HepG2 (cell line): ENCODE data around the gene COL13A1. TPM values are rescaled to one million over a fixed set of nuclear protein-coding genes. Genes with fewer than 3 reads are reported as not detected.

Experiments
- ATAC-seq: fragments of 200-7000 bp; cut with Tn5 transposase; 3 replicates; pipeline ENCODE4 v1.9.1; 2020; ENCODE audit warnings: mild to moderate bottlenecking, moderate library complexity
- BruUV-seq: library from RNA; stranded (reverse); fragments of 400-500 nt; replicated peaks from 2 replicates; lab custom pipeline; 2021; lab: Mats Ljungman, UMichigan
- CTCF ChIA-PET: fragments of 300-600 bp; formaldehyde crosslinking; extraction: SDS; loops from one replicate; lab custom pipeline; 2021; ENCODE audit warnings: low total read pairs, inconsistent platforms, low intra/inter-chr PET ratio; lab: Yijun Ruan, JAX
- POLR2A ChIA-PET: fragments of 350-600 bp; sonication (Branson Sonifier 250); formaldehyde crosslinking; loops from one replicate; lab custom pipeline; 2020; ENCODE audit warnings: antibody characterized with exemption, inconsistent platforms; lab: Yijun Ruan, JAX
- DNase-seq: peaks from one replicate; pipeline ENCODE4 v3.0.0-alpha.2; 2015; ENCODE audit warnings: low spot score
- FAIRE-seq: peaks from 3 replicates; lab custom pipeline; 2011; peaks lifted over from hg19 to GRCh38; lab: Jason Lieb, UNC
- H2AFZ ChIP-seq: one replicate; pipeline ENCODE4 v1.6.1; 2011; ENCODE audit warnings: low read length, inconsistent platforms
- H3K27ac ChIP-seq: fragments of 300-600 bp; 3 replicates; pipeline ENCODE4 v1.8.0; 2011; ENCODE audit warnings: mixed run types, mild to moderate bottlenecking, mixed read lengths, low read length, inconsistent platforms; ENCODE audit not compliant: insufficient read depth; ENCODE audit errors: extremely low read length
- H3K27me3 ChIP-seq, 2 experiments: fragments of 200-600 bp in 1 of 2; 2 replicates in 1 of 2; 3 replicates in 1 of 2; pipeline versions ENCODE4 v1.6.0 to v1.8.0; 2011; ENCODE audit warnings: low read length in 2 of 2, mild to moderate bottlenecking in 2 of 2, moderate library complexity in 2 of 2, inconsistent platforms in 1 of 2; ENCODE audit not compliant: insufficient read depth in 2 of 2, control insufficient read depth in 1 of 2
- H3K36me3 ChIP-seq, 2 experiments: fragments of 200-600 bp in 1 of 2; replicated peaks in 1 of 2; 2 replicates in 1 of 2; 3 replicates in 1 of 2; pipeline versions ENCODE4 v1.5.1 to v1.8.0; 2011; ENCODE audit warnings: low read length in 2 of 2, inconsistent platforms in 1 of 2; ENCODE audit not compliant: insufficient read depth in 2 of 2, control insufficient read depth in 1 of 2
- H3K4me1 ChIP-seq: 2 replicates; pipeline ENCODE4 v1.5.1; 2012; ENCODE audit warnings: low read length, inconsistent platforms; ENCODE audit not compliant: insufficient read depth
- H3K4me2 ChIP-seq: 2 replicates; pipeline ENCODE4 v1.6.0; 2011; ENCODE audit warnings: low read depth, low read length, inconsistent platforms
- H3K4me3 ChIP-seq, 3 experiments: fragments of 200-600 bp in 1 of 3; sonication (generic), shearing (Covaris generic) in 1 of 3; replicated peaks in 1 of 3; 2 replicates each; pipeline ENCODE4 v1.5.1; 2011 to 2016; ENCODE audit warnings: low read length in 3 of 3, inconsistent platforms in 2 of 3, low read depth in 2 of 3, mild to moderate bottlenecking in 2 of 3, control low read depth in 1 of 3, mixed read lengths in 1 of 3; ENCODE audit not compliant: insufficient read depth in 1 of 3
- H3K79me2 ChIP-seq: one replicate; pipeline ENCODE4 v1.6.1; 2011; ENCODE audit warnings: low read length, inconsistent platforms; ENCODE audit not compliant: insufficient read depth
- H3K9ac ChIP-seq: 2 replicates; pipeline ENCODE4 v1.6.0; 2011; ENCODE audit warnings: mild to moderate bottlenecking, low read depth, low read length, inconsistent platforms; ENCODE audit not compliant: insufficient read depth
- H3K9me3 ChIP-seq: 2 replicates; pipeline ENCODE4 v1.5.1; 2012; ENCODE audit warnings: mild to moderate bottlenecking, low read length
- H4K20me1 ChIP-seq: 2 replicates; pipeline ENCODE4 v1.6.0; 2011; ENCODE audit warnings: inconsistent platforms, mild to moderate bottlenecking, low read length, moderate library complexity; ENCODE audit not compliant: insufficient read depth
- CREM ChIP-seq, 2 experiments: sonication (generic) in 1 of 2; formaldehyde crosslinking in 1 of 2; IDR thresholded peaks; 2 replicates each; pipeline versions ENCODE4 v1.4.0 to v1.6.1; 2016 to 2020; ENCODE audit warnings: antibody characterized with exemption in 1 of 2, mild to moderate bottlenecking in 1 of 2, missing genetic modification reagents in 1 of 2
- DZIP1 ChIP-seq: sonication (generic); formaldehyde crosslinking; IDR thresholded peaks from 2 replicates; pipeline ENCODE4 v1.5.0; 2020; ENCODE audit warnings: mild to moderate bottlenecking, missing genetic modification reagents
- ELF4 ChIP-seq: sonication (generic); formaldehyde crosslinking; IDR thresholded peaks from 2 replicates; pipeline ENCODE4 v1.5.0; 2020; ENCODE audit warnings: missing genetic modification reagents, mild to moderate bottlenecking, moderate library complexity, borderline replicate concordance
- HOXA3 ChIP-seq: sonication (generic); formaldehyde crosslinking; IDR thresholded peaks from 2 replicates; pipeline ENCODE4 v1.5.0; 2020; ENCODE audit warnings: missing genetic modification reagents
- MIXL1 ChIP-seq: IDR thresholded peaks from 2 replicates; pipeline ENCODE4 v1.6.1; 2016
- PLRG1 ChIP-seq: fragments of 450-650 bp; conservative IDR thresholded peaks from 2 replicates; pipeline ENCODE4 v1.6.1; 2016
- PLSCR1 ChIP-seq: sonication (generic); formaldehyde crosslinking; IDR thresholded peaks from 2 replicates; pipeline ENCODE4 v1.5.0; 2020; ENCODE audit warnings: missing genetic modification reagents, mild to moderate bottlenecking, borderline replicate concordance
- ZNF446 ChIP-seq: sonication (generic); formaldehyde crosslinking; IDR thresholded peaks from 2 replicates; pipeline ENCODE4 v1.5.0; 2020; ENCODE audit warnings: mild to moderate bottlenecking, missing genetic modification reagents
- ZNF569 ChIP-seq: sonication (generic); formaldehyde crosslinking; IDR thresholded peaks from 2 replicates; pipeline ENCODE4 v1.5.0; 2020; ENCODE audit warnings: mild to moderate bottlenecking, missing genetic modification reagents, moderate library complexity, borderline replicate concordance
- ZNF703 ChIP-seq: sonication (generic); formaldehyde crosslinking; IDR thresholded peaks from 2 replicates; pipeline ENCODE4 v1.5.1; 2020; ENCODE audit warnings: missing genetic modification reagents, mild to moderate bottlenecking, moderate library complexity, borderline replicate concordance
- ZNF790 ChIP-seq: sonication (generic); formaldehyde crosslinking; IDR thresholded peaks from 2 replicates; pipeline ENCODE4 v1.8.0; 2022; ENCODE audit warnings: missing genetic modification reagents, mild to moderate bottlenecking, borderline replicate concordance
- ZSCAN22 ChIP-seq: sonication (generic); formaldehyde crosslinking; IDR thresholded peaks from 2 replicates; pipeline ENCODE4 v1.4.0; 2020; ENCODE audit warnings: mild to moderate bottlenecking, missing genetic modification reagents
- in situ Hi-C: cut with HindIII; loops from 2 replicates; pipeline ENCODE4 v1.10.0; 2017; ENCODE audit warnings: low pct_unique_long_range_greater_than_20kb; ENCODE audit not compliant: extremely low pct_ligation_motif_present
- intact Hi-C: fragments of 100-400 bp; cut with micrococcal nuclease; formaldehyde crosslinking; loops from one replicate; pipeline ENCODE4 v1.10.0; 2022; ENCODE audit not compliant: unreplicated experiment
- polyA plus RNA-seq, 8 experiments: library from polyadenylated mRNA; depleted of rRNA in 3 of 8; stranded (reverse) in 7 of 8; unstranded in 1 of 8; fragments of >200 nt; fragmentation: Illumina TruSeq in 4 of 8; extraction: Trizol in 4 of 8; gene quantifications; 2 replicates each; pipeline versions ENCODE4 v1.2.1 to v1.2.3, GENCODE V29; 2011 to 2016; ENCODE audit warnings: low read depth in 4 of 8, missing spikeins in 1 of 8, mixed read lengths in 1 of 8; ENCODE audit not compliant: insufficient read depth in 1 of 8
- total RNA-seq, 5 experiments: library from RNA; depleted of rRNA; stranded (reverse); fragments of >200 nt; fragmentation: Illumina TruSeq; extraction: Trizol; gene quantifications; 2 replicates each; pipeline ENCODE4 v1.2.3, GENCODE V29; 2016; ENCODE audit warnings: low read depth in 1 of 5
- TF ChIP-seq, protein P1 (sequence below): sonication (generic); formaldehyde crosslinking; IDR thresholded peaks from 2 replicates; pipeline ENCODE4 v1.8.1; 2023; ENCODE audit warnings: mild to moderate bottlenecking, missing genetic modification reagents, borderline replicate concordance
- TF ChIP-seq, protein P2 (sequence below): sonication (generic); formaldehyde crosslinking; IDR thresholded peaks from 2 replicates; pipeline ENCODE4 v1.4.0; 2020; ENCODE audit warnings: low read depth, mild to moderate bottlenecking, missing genetic modification reagents
- TF ChIP-seq, protein P3 (sequence below): sonication (generic); formaldehyde crosslinking; IDR thresholded peaks from 2 replicates; pipeline ENCODE4 v1.8.0; 2023; ENCODE audit warnings: mild to moderate bottlenecking, missing genetic modification reagents
- TF ChIP-seq, protein P4 (sequence below): sonication (generic); formaldehyde crosslinking; IDR thresholded peaks from 2 replicates; pipeline ENCODE4 v1.4.0; 2020; ENCODE audit warnings: missing genetic modification reagents

COL13A1 gene
- total and polyA plus RNA-seq, 2 of the 13 experiments (the other 11 are each of a cell fraction or from before 2014, with no cell fraction given): 0.07 TPM; not detected in 1

DNA sequence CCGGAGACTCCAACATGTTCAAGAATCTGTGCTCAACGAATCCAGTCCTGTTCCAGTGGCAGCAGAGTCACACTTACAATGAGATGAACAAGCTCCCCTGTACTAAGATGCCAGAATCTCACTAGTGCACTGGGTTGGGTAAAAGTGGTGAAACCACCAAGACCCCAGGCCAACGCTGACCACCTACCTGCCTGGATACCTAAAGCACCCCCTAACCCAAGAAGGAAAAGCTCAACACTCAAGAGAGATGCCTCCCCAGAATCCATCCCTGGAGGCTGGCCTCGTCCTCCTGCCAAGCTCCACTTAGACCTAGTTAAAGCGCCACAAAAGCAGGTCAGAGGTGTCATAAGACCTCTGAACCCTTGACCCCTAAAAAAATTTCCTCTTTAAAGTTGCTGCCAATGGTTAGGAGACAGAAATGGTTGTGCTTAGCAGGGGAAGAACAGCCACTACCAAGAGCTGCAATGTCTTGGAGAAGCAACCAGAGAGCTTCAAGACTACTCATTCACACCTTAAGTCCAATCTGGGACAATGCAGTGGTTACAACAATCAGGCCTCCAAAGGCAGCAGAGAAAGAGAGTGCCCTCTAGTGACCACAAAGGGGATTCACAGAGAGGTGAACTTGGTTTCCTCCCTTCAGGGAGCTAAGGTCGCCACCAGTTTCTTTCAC lies 156.3 kb downstream of the COL13A1 start (continued):
- TF ChIP-seq, protein P1, sequence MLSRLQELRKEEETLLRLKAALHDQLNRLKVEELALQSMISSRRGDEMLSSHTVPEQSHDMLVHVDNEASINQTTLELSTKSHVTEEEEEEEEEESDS (CRISPR knock-in tag): no peak
- no peak for TF ChIP-seq MIXL1 (CRISPR knock-in tag)
- TF ChIP-seq ZNF569: no peak
- TF ChIP-seq, all 625 proteins: peak for 5

DNA sequence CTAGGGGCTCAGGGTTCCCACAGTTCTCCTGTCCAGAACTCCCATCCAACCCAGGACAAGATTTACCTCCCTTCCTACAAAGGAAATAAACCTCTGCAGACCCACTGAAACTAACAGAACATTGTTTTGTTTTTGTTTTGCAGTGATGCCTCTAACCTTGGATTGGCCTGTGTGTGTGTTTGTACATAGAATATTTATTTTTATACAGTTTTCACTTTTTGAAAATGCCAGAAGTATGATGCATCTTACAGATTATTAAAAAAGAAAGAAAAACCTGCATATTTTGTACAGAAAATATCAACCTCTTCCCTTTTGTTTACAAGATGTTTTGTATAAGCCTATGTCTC lies 156.8 kb downstream of the COL13A1 start:
- DNase-seq (no peak), ATAC-seq (no peak), FAIRE-seq (no peak)
- ChIA-PET POLR2A (no interaction called here), CTCF (no interaction called here)
- in situ Hi-C loops (no loop called here), intact Hi-C loops (no loop called here)
- no peak overlapping the region for H3K4me3 ChIP-seq
- no peaks in the 10 kb centered on the region for H3K9me3 ChIP-seq
- no peak for TF ChIP-seq ELF4 (CRISPR knock-in tag)
- no peak for TF ChIP-seq PLSCR1 (CRISPR knock-in tag)
- TF ChIP-seq, protein P2, sequence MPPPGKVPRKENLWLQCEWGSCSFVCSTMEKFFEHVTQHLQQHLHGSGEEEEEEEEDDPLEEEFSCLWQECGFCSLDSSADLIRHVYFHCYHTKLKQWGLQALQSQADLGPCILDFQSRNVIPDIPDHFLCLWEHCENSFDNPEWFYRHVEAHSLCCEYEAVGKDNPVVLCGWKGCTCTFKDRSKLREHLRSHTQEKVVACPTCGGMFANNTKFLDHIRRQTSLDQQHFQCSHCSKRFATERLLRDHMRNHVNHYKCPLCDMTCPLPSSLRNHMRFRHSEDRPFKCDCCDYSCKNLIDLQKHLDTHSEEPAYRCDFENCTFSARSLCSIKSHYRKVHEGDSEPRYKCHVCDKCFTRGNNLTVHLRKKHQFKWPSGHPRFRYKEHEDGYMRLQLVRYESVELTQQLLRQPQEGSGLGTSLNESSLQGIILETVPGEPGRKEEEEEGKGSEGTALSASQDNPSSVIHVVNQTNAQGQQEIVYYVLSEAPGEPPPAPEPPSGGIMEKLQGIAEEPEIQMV (CRISPR knock-in tag): no peak
- TF ChIP-seq ZSCAN22 (CRISPR knock-in tag): no peak
- TF ChIP-seq, protein P3, sequence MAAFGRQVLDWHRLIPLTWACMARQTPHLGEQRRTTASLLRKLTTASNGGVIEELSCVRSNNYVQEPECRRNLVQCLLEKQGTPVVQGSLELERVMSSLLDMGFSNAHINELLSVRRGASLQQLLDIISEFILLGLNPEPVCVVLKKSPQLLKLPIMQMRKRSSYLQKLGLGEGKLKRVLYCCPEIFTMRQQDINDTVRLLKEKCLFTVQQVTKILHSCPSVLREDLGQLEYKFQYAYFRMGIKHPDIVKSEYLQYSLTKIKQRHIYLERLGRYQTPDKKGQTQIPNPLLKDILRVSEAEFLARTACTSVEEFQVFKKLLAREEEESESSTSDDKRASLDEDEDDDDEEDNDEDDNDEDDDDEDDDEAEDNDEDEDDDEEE (CRISPR knock-in tag): no peak
- no peak for TF ChIP-seq ZNF446
- no peak for TF ChIP-seq ZNF790 (CRISPR knock-in tag)
- TF ChIP-seq ZNF703 (CRISPR knock-in tag): no peak
- TF ChIP-seq CREM (IDR thresholded peaks at IDR 0.05): no peak
- TF ChIP-seq CREM (CRISPR knock-in tag; IDR thresholded peaks at IDR 0.05): no peak
- TF ChIP-seq HOXA3 (CRISPR knock-in tag): no peak
- no peak for TF ChIP-seq DZIP1 (CRISPR knock-in tag)
- TF ChIP-seq, protein P4, sequence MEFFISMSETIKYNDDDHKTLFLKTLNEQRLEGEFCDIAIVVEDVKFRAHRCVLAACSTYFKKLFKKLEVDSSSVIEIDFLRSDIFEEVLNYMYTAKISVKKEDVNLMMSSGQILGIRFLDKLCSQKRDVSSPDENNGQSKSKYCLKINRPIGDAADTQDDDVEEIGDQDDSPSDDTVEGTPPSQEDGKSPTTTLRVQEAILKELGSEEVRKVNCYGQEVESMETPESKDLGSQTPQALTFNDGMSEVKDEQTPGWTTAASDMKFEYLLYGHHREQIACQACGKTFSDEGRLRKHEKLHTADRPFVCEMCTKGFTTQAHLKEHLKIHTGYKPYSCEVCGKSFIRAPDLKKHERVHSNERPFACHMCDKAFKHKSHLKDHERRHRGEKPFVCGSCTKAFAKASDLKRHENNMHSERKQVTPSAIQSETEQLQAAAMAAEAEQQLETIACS: no peak
- no peak for TF ChIP-seq PLRG1
- no peak overlapping the region for H3K27ac ChIP-seq
- H3K4me2 ChIP-seq: no peak overlapping the region
- no peaks in the 10 kb centered on the region for H3K79me2 ChIP-seq
- H2AFZ ChIP-seq: no peak overlapping the region
- H3K36me3 ChIP-seq: no peaks in the 10 kb centered on the region
- BruUV-seq: no TSS peak
- H4K20me1 ChIP-seq: no peaks in the 10 kb centered on the region
- peaks cover 5 to 62% of the 10 kb centered on the region in 2 experiments; a peak in 3 of 5 replicates for H3K27me3 ChIP-seq
- H3K9ac ChIP-seq: no peak overlapping the region
- H3K4me1 ChIP-seq: peaks cover 9% of the 10 kb centered on the region; the same call in 1 of the 2 replicates
